HG02973 (cell line): ENCODE results near the gene ARFGEF3.
"Not testable (repeated sequence)": the region's sequence is repeated elsewhere in the genome, so short reads cannot be mapped to it uniquely, and the experiment has no call there.

Source experiments
- ATAC-seq: cut with Tn5 transposase; IDR thresholded peaks from one replicate; pipeline ENCODE4 v1.9.1; 2021; ENCODE audit warnings: moderate library complexity; ENCODE audit not compliant: unreplicated experiment

The ARFGEF3 gene

GRCh38 chr6:138267971-138268895, 106.5 kb downstream of the ARFGEF3 start:
- no peak for ATAC-seq

- ATAC-seq = no peak
These were observed 109.7 kb downstream of the ARFGEF3 start for GRCh38 chr6:138271451-138271850.

- no peak for ATAC-seq
These were observed 111.0 kb downstream of the ARFGEF3 start for GRCh38 chr6:138272533-138273315.

GRCh38 chr6:138275976-138276375, 114.2 kb downstream of the ARFGEF3 start:
- ATAC-seq = no peak

GRCh38 chr6:138277835-138278234, 116.1 kb downstream of the ARFGEF3 start:
- no peak for ATAC-seq

- no peak for ATAC-seq
These were observed 116.6 kb downstream of the ARFGEF3 start for GRCh38 chr6:138278326-138278725.

- no peak for ATAC-seq
These were observed 124.1 kb downstream of the ARFGEF3 start for GRCh38 chr6:138285800-138286199.

- no peak for ATAC-seq
These were observed 125.0 kb downstream of the ARFGEF3 start for GRCh38 chr6:138286698-138287097.

- peak; percentile 54 for ATAC-seq
These were observed 125.6 kb downstream of the ARFGEF3 start for GRCh38 chr6:138287144-138287955.

GRCh38 chr6:138288428-138289085, 126.8 kb downstream of the ARFGEF3 start:
- not testable (repeated sequence) for ATAC-seq

GRCh38 chr6:138289739-138290138, 128.0 kb downstream of the ARFGEF3 start:
- ATAC-seq = no peak

GRCh38 chr6:138290423-138290962, 128.8 kb downstream of the ARFGEF3 start:
- no peak for ATAC-seq

- ATAC-seq = no peak
These were observed 129.5 kb downstream of the ARFGEF3 start for GRCh38 chr6:138291036-138291848.

GRCh38 chr6:138291849-138292181, 130.1 kb downstream of the ARFGEF3 start:
- ATAC-seq = no peak

- no peak for ATAC-seq
These were observed 130.7 kb downstream of the ARFGEF3 start for GRCh38 chr6:138292482-138292881.

- no peak for ATAC-seq
These were observed 132.0 kb downstream of the ARFGEF3 start for GRCh38 chr6:138293428-138294395.

GRCh38 chr6:138296381-138296780, 134.6 kb downstream of the ARFGEF3 start:
- no peak for ATAC-seq

- ATAC-seq = no peak
These were observed 135.0 kb downstream of the ARFGEF3 start for GRCh38 chr6:138296786-138297185.
